Measurements from ENCODE around the gene DPP6.

The DPP6 gene

GRCh38 chr7:154896076-154896475, 843.9 kb downstream of the DPP6 start:
- peak; percentile 53 for DNase-seq
- TF ChIP-seq CTCF (IDR thresholded peaks at IDR 0.05; ENCODE audit: low read depth, low read length) = no peak
- no peaks in the 10 kb centered on the region for H3K27me3 ChIP-seq

GRCh38 chr7:154898973-154899855, 847.0 kb downstream of the DPP6 start:
- no peak for DNase-seq
- H3K9me3 ChIP-seq = no peaks in the 10 kb centered on the region
- no peaks in the 10 kb centered on the region for H3K27me3 ChIP-seq
- H3K4me1 ChIP-seq = peaks cover 21% of the 10 kb centered on the region
- H3K36me3 ChIP-seq = no peaks in the 10 kb centered on the region
- TF ChIP-seq CTCF (IDR thresholded peaks at IDR 0.05; ENCODE audit: low read depth, low read length) = no peak
- no peak overlapping the region for H3K4me3 ChIP-seq (ENCODE audit: low read depth, low read length)

More at GRCh38 chr7:154896076-154896475, 843.9 kb downstream of the DPP6 start:
- Histone ChIP-seq H3K4me1 (peaks cover 23% of the 10 kb centered on the region), H3K36me3 (no peaks in the 10 kb centered on the region), H3K9me3 (no peaks in the 10 kb centered on the region), H3K4me3 (ENCODE audit: low read depth, low read length) (no peak overlapping the region)

GRCh38 chr7:154899862-154900261, 847.7 kb downstream of the DPP6 start:
- Histone ChIP-seq H3K4me3 (ENCODE audit: low read depth, low read length) (no peak overlapping the region), H3K27me3 (no peaks in the 10 kb centered on the region), H3K36me3 (no peaks in the 10 kb centered on the region), H3K4me1 (peaks cover 20% of the 10 kb centered on the region), H3K9me3 (no peaks in the 10 kb centered on the region)
- DNase-seq = no peak
- no peak for TF ChIP-seq CTCF (IDR thresholded peaks at IDR 0.05; ENCODE audit: low read depth, low read length)

- no peak for TF ChIP-seq CTCF (IDR thresholded peaks at IDR 0.05; ENCODE audit: low read depth, low read length)
- no peaks in the 10 kb centered on the region for H3K4me1 ChIP-seq
- H3K4me3 ChIP-seq (ENCODE audit: low read depth, low read length) = no peak overlapping the region
- H3K9me3 ChIP-seq = no peaks in the 10 kb centered on the region
- H3K27me3 ChIP-seq = no peaks in the 10 kb centered on the region
- DNase-seq = no peak
- no peaks in the 10 kb centered on the region for H3K36me3 ChIP-seq
Measured at GRCh38 chr7:154902600-154903082, 850.4 kb downstream of the DPP6 start.

- no peak for TF ChIP-seq CTCF (IDR thresholded peaks at IDR 0.05; ENCODE audit: low read depth, low read length)
- Histone ChIP-seq H3K27me3 (no peaks in the 10 kb centered on the region), H3K36me3 (no peaks in the 10 kb centered on the region), H3K4me1 (no peaks in the 10 kb centered on the region), H3K4me3 (ENCODE audit: low read depth, low read length) (no peak overlapping the region), H3K9me3 (no peaks in the 10 kb centered on the region)
- DNase-seq = no peak
Measured at GRCh38 chr7:154903083-154903731, 851.0 kb downstream of the DPP6 start.

- Histone ChIP-seq H3K4me1 (no peaks in the 10 kb centered on the region), H3K9me3 (no peaks in the 10 kb centered on the region; the same call in 1 of the 2 replicates), H3K4me3 (ENCODE audit: low read depth, low read length) (no peak overlapping the region), H3K27me3 (no peaks in the 10 kb centered on the region), H3K36me3 (no peaks in the 10 kb centered on the region)
- no peak for TF ChIP-seq CTCF (IDR thresholded peaks at IDR 0.05; ENCODE audit: low read depth, low read length)
- DNase-seq = no peak
Measured at GRCh38 chr7:154905146-154905545, 852.9 kb downstream of the DPP6 start.

Data from BE2C (cell line).